ENCODE data around the gene LITAF. TPM values are rescaled to one million over a fixed set of nuclear protein-coding genes. Genes with fewer than 3 reads are reported as not detected.

Gene LITAF
- total RNA-seq, 4 donors from 2014 or later: 101 to 136 (median 112) TPM

GRCh38 chr16:11552440-11552839 is 34.3 kb downstream of the LITAF start:
- Histone ChIP-seq H3K27ac (no peak overlapping the region), H3K9me3 (no peaks in the 10 kb centered on the region), H3K36me3 (peaks cover 62 to 67% of the 10 kb centered on the region in 2 donors), H3K27me3 (no peaks in the 10 kb centered on the region), H3K4me1 (peaks cover 0 to 1% of the 10 kb centered on the region in 2 donors), H3K4me3 (replicated peaks in 1 of 3) (no peak overlapping the region)
- WGBS, 2 donors: 84 to 89% methylated on average over 8 of the region's 8 CpGs
- intact Hi-C loops (cut with DNase I): no loop called here
- no peak for TF ChIP-seq CTCF (IDR thresholded peaks at IDR 0.05)
- TF ChIP-seq POLR2A (IDR thresholded peaks at IDR 0.05): no peak
- no peak for DNase-seq

GRCh38 chr16:11551842-11552241 is 34.9 kb downstream of the LITAF start:
- H3K36me3 ChIP-seq: peaks cover 67 to 68% of the 10 kb centered on the region in 2 donors
- TF ChIP-seq CTCF (IDR thresholded peaks at IDR 0.05) (no peak), POLR2A (IDR thresholded peaks at IDR 0.05) (no peak)
- no peaks in the 10 kb centered on the region for H3K27me3 ChIP-seq
- no peak for DNase-seq
- 72 to 80% methylated on average over 3 of the region's 3 CpGs for WGBS, 2 donors
- intact Hi-C loops (cut with DNase I): no loop called here
- no peak overlapping the region for H3K27ac ChIP-seq
- H3K9me3 ChIP-seq: no peaks in the 10 kb centered on the region
- no peak overlapping the region for H3K4me3 ChIP-seq (replicated peaks in 1 of 3)
- no peaks in the 10 kb centered on the region for H3K4me1 ChIP-seq

- Histone ChIP-seq H3K4me1 (no peaks in the 10 kb centered on the region), H3K9me3 (no peaks in the 10 kb centered on the region), H3K27me3 (no peaks in the 10 kb centered on the region), H3K27ac (no peak overlapping the region), H3K4me3 (replicated peaks in 1 of 3) (no peak overlapping the region), H3K36me3 (peaks cover 62 to 63% of the 10 kb centered on the region in 2 donors)
- intact Hi-C loops (cut with DNase I): no loop called here
- WGBS, 2 donors: 80 to 89% methylated on average over 13 of the region's 13 CpGs
- DNase-seq: no peak
- TF ChIP-seq POLR2A (IDR thresholded peaks at IDR 0.05): no peak
- TF ChIP-seq CTCF (IDR thresholded peaks at IDR 0.05): no peak
These were observed 35.8 kb downstream of the LITAF start for GRCh38 chr16:11550791-11551498.

GRCh38 chr16:11547118-11547916 is 39.4 kb downstream of the LITAF start:
- H3K36me3 ChIP-seq: peaks cover 34 to 40% of the 10 kb centered on the region in 2 donors
- no peaks in the 10 kb centered on the region for H3K4me1 ChIP-seq
- DNase-seq: no peak
- no peaks in the 10 kb centered on the region for H3K9me3 ChIP-seq
- intact Hi-C loops (cut with DNase I): no loop called here
- no peaks in the 10 kb centered on the region for H3K27me3 ChIP-seq
- no peak overlapping the region for H3K4me3 ChIP-seq (replicated peaks in 1 of 3)
- H3K27ac ChIP-seq: no peak overlapping the region
- TF ChIP-seq POLR2A (IDR thresholded peaks at IDR 0.05): no peak
- TF ChIP-seq CTCF (IDR thresholded peaks at IDR 0.05): no peak
- WGBS, 2 donors: 91 to 94% methylated on average over 13 of the region's 13 CpGs

GRCh38 chr16:11546608-11547061 is 40.1 kb downstream of the LITAF start:
- no peaks in the 10 kb centered on the region for H3K4me1 ChIP-seq

More at GRCh38 chr16:11546608-11547061, 40.1 kb downstream of the LITAF start:
- intact Hi-C loops (cut with DNase I): no loop called here
- TF ChIP-seq CTCF (IDR thresholded peaks at IDR 0.05) (no peak), POLR2A (IDR thresholded peaks at IDR 0.05) (no peak)
- no peak overlapping the region for H3K4me3 ChIP-seq (replicated peaks in 1 of 3)
- H3K9me3 ChIP-seq: no peaks in the 10 kb centered on the region
- DNase-seq: no peak
- H3K27me3 ChIP-seq: no peaks in the 10 kb centered on the region
- peaks cover 28 to 34% of the 10 kb centered on the region in 2 donors for H3K36me3 ChIP-seq
- no peak overlapping the region for H3K27ac ChIP-seq
- WGBS, 2 donors: 80 to 84% methylated on average over 5 of the region's 5 CpGs
